PC-9 (cell line): ENCODE data around the gene ATG4B.

ENCODE experiments used
- EZH2 ChIP-seq: fragments of 200-600 bp; sonication (generic); IDR thresholded peaks from 2 replicates; pipeline ENCODE4 v1.8.0; 2017; ENCODE audit warnings: antibody characterized with exemption, low read depth
- TF ChIP-seq, protein P1 (sequence below): fragments of 200-600 bp; sonication (generic); conservative IDR thresholded peaks from 2 replicates; pipeline ENCODE4 v1.6.1; 2017; ENCODE audit warnings: mixed run types, antibody characterized with exemption, mild to moderate bottlenecking, moderate library complexity

DNA sequence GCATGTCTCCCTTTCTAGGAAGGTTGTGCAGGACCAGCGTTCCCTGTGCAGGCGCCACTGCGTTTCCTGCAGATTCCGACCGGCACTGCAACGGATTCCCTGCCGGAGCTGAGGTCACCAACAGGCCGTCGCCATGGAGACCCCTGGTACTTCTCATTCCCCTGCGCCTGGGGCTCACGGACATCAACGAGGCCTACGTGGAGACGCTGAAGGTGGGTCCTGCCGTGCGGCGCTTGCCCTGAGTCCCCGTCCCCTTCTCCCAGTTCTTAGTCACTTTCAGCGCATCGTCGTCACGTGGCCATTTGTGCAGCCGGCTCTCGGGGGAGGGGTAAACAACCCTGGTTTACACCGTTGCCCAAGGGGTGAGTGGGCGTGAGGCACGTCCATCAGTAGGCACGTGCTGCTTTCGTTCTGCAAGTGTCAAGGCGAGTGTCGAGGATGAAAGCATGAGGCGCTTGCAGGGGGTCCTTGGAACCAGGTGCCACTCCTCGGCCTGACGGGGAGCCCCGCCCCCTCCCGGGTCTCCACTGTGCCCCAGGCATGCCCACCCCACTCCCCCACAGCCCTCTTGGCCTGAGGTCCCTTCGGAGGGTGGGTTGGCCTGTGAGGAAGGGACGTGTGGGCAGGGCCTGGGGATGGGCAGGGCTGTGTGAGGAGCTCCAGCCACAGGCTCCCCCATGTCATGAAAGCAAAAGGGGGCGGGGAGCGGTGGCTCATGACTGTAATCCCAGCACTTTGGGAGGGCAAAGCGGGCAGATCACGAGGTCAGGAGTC, 29.3 kb downstream of the ATG4B start:
- TF ChIP-seq, protein P1, sequence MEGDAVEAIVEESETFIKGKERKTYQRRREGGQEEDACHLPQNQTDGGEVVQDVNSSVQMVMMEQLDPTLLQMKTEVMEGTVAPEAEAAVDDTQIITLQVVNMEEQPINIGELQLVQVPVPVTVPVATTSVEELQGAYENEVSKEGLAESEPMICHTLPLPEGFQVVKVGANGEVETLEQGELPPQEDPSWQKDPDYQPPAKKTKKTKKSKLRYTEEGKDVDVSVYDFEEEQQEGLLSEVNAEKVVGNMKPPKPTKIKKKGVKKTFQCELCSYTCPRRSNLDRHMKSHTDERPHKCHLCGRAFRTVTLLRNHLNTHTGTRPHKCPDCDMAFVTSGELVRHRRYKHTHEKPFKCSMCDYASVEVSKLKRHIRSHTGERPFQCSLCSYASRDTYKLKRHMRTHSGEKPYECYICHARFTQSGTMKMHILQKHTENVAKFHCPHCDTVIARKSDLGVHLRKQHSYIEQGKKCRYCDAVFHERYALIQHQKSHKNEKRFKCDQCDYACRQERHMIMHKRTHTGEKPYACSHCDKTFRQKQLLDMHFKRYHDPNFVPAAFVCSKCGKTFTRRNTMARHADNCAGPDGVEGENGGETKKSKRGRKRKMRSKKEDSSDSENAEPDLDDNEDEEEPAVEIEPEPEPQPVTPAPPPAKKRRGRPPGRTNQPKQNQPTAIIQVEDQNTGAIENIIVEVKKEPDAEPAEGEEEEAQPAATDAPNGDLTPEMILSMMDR: no peak
- TF ChIP-seq EZH2: no peak
